GM12864 (cell line): ENCODE measurements around the gene TRAPPC2L.

Source experiments
- DNase-seq: peaks from one replicate; pipeline ENCODE4 v3.0.0-alpha.2; 2011; ENCODE audit warnings: low read depth
- H3K4me3 ChIP-seq: 2 replicates; pipeline ENCODE4 v1.5.1; 2011; ENCODE audit warnings: mild to moderate bottlenecking, low read depth, low read length, control low read depth
- CTCF ChIP-seq: IDR thresholded peaks from 2 replicates; pipeline ENCODE4 v1.5.1; 2011; ENCODE audit warnings: low read depth, mild to moderate bottlenecking, moderate library complexity, low read length, control low read depth, inconsistent platforms; ENCODE audit errors: missing control alignments

The TRAPPC2L gene

GRCh38 chr16:88844419-88845036 lies 12.4 kb upstream of the TRAPPC2L start:
- DNase-seq = no peak
- no peak overlapping the region for H3K4me3 ChIP-seq
- peak; percentile 19 for TF ChIP-seq CTCF

GRCh38 chr16:88846088-88846487 lies 10.8 kb upstream of the TRAPPC2L start:
- TF ChIP-seq CTCF = no peak
- no peak for DNase-seq
- H3K4me3 ChIP-seq = no peak overlapping the region

- H3K4me3 ChIP-seq = no peak overlapping the region
- no peak for DNase-seq
- no peak for TF ChIP-seq CTCF
Observed at GRCh38 chr16:88847654-88848053, 9.3 kb upstream of the TRAPPC2L start.

- H3K4me3 ChIP-seq = no peak overlapping the region
- no peak for TF ChIP-seq CTCF
- DNase-seq = no peak
Observed at GRCh38 chr16:88848557-88848956, 8.4 kb upstream of the TRAPPC2L start.

GRCh38 chr16:88850531-88851199 lies 6.3 kb upstream of the TRAPPC2L start:
- no peak for DNase-seq
- TF ChIP-seq CTCF = no peak
- H3K4me3 ChIP-seq = no peak overlapping the region

- no peak overlapping the region for H3K4me3 ChIP-seq
- no peak for TF ChIP-seq CTCF
- DNase-seq = no peak
Observed at GRCh38 chr16:88851616-88852015, 5.3 kb upstream of the TRAPPC2L start.
